ENCODE measurements around the gene ARL15. TPM values are rescaled to one million over a fixed set of nuclear protein-coding genes. Genes with fewer than 3 reads are reported as not detected.

Gene ARL15
- total RNA-seq, 1 donor from 2014 or later = 14.0 TPM

GRCh38 chr5:53948598-53948997, 361.8 kb downstream of the ARL15 start:
- Mint-ChIP-seq H3K9me3 (ENCODE audit: low read depth) (peaks cover 6% of the 10 kb centered on the region), H3K36me3 (ENCODE audit: low read depth) (peaks cover 8% of the 10 kb centered on the region), H3K27me3 (ENCODE audit: low read depth) (no peaks in the 10 kb centered on the region), H3K4me1 (ENCODE audit: low read depth) (no peaks in the 10 kb centered on the region), H3K27ac (ENCODE audit: unreplicated experiment) (no peak overlapping the region), H3K4me3 (ENCODE audit: unreplicated experiment) (no peak overlapping the region)
- TF ChIP-seq, protein P1, sequence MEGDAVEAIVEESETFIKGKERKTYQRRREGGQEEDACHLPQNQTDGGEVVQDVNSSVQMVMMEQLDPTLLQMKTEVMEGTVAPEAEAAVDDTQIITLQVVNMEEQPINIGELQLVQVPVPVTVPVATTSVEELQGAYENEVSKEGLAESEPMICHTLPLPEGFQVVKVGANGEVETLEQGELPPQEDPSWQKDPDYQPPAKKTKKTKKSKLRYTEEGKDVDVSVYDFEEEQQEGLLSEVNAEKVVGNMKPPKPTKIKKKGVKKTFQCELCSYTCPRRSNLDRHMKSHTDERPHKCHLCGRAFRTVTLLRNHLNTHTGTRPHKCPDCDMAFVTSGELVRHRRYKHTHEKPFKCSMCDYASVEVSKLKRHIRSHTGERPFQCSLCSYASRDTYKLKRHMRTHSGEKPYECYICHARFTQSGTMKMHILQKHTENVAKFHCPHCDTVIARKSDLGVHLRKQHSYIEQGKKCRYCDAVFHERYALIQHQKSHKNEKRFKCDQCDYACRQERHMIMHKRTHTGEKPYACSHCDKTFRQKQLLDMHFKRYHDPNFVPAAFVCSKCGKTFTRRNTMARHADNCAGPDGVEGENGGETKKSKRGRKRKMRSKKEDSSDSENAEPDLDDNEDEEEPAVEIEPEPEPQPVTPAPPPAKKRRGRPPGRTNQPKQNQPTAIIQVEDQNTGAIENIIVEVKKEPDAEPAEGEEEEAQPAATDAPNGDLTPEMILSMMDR (IDR thresholded peaks at IDR 0.05) = no peak
- no peak for DNase-seq (ENCODE audit: low spot score)

DNA sequence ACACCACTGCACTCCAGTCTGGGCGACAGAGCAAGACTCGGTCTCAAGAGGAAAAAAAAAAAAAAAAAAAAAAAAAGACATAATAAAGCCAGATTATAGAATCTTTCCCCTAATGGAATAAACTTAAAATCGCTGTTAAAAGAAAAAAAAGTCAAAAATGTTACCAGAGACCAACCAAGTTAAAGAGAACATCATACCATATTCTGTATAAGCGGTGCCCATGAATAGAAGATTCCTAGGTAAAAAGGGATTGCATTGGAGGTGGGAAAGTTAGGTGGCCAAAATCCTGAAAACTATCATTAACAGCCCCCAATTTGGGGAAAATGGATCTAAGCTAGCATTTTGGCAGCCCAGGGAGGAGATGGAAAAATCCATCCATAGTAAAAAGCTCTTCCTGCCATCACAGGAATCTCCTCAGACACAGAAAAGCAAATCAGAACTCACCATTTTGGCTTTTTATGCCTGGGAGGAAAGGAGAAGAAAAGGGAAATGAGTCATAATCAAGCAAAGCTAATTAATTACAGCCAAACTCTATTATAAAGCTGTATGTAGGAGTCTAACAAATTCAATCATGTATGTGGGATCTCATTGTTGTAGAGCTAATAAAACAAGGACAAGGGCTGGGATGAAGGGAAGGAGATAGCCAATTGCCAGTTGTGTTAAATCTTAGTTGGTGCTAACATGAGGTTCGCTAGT, 363.8 kb downstream of the ARL15 start:
- Mint-ChIP-seq H3K36me3 (ENCODE audit: low read depth) (peaks cover 9% of the 10 kb centered on the region), H3K27me3 (ENCODE audit: low read depth) (no peaks in the 10 kb centered on the region), H3K27ac (ENCODE audit: unreplicated experiment) (no peak overlapping the region), H3K9me3 (ENCODE audit: low read depth) (peaks cover 6% of the 10 kb centered on the region), H3K4me3 (ENCODE audit: unreplicated experiment) (no peak overlapping the region), H3K4me1 (ENCODE audit: low read depth) (no peaks in the 10 kb centered on the region)
- TF ChIP-seq, protein P1 (IDR thresholded peaks at IDR 0.05) = no peak
- DNase-seq (ENCODE audit: low spot score) = no peak

- Mint-ChIP-seq H3K27me3 (ENCODE audit: low read depth) (no peaks in the 10 kb centered on the region), H3K4me3 (ENCODE audit: unreplicated experiment) (no peak overlapping the region), H3K36me3 (ENCODE audit: low read depth) (peaks cover 9% of the 10 kb centered on the region), H3K4me1 (ENCODE audit: low read depth) (no peaks in the 10 kb centered on the region), H3K9me3 (ENCODE audit: low read depth) (peaks cover 6% of the 10 kb centered on the region), H3K27ac (ENCODE audit: unreplicated experiment) (no peak overlapping the region)
- no peak for DNase-seq (ENCODE audit: low spot score)
- TF ChIP-seq, protein P1 (IDR thresholded peaks at IDR 0.05) = no peak
Observed at GRCh38 chr5:53944981-53945380, 365.4 kb downstream of the ARL15 start.

- Mint-ChIP-seq H3K27me3 (ENCODE audit: low read depth) (no peaks in the 10 kb centered on the region), H3K9me3 (ENCODE audit: low read depth) (peaks cover 6% of the 10 kb centered on the region), H3K4me1 (ENCODE audit: low read depth) (no peaks in the 10 kb centered on the region), H3K27ac (ENCODE audit: unreplicated experiment) (no peak overlapping the region), H3K4me3 (ENCODE audit: unreplicated experiment) (no peak overlapping the region), H3K36me3 (ENCODE audit: low read depth) (peaks cover 9% of the 10 kb centered on the region)
- TF ChIP-seq, protein P1 (IDR thresholded peaks at IDR 0.05) = no peak
- no peak for DNase-seq (ENCODE audit: low spot score)
Observed at GRCh38 chr5:53943938-53944337, 366.4 kb downstream of the ARL15 start.

- TF ChIP-seq, protein P1 (IDR thresholded peaks at IDR 0.05) = no peak
- Mint-ChIP-seq H3K4me1 (ENCODE audit: low read depth) (no peaks in the 10 kb centered on the region), H3K36me3 (ENCODE audit: low read depth) (peaks cover 12% of the 10 kb centered on the region), H3K9me3 (ENCODE audit: low read depth) (peaks cover 6% of the 10 kb centered on the region), H3K4me3 (ENCODE audit: unreplicated experiment) (no peak overlapping the region), H3K27me3 (ENCODE audit: low read depth) (no peaks in the 10 kb centered on the region), H3K27ac (ENCODE audit: unreplicated experiment) (no peak overlapping the region)
- DNase-seq (ENCODE audit: low spot score) = no peak
Observed at GRCh38 chr5:53942724-53943123, 367.6 kb downstream of the ARL15 start.

Measured in chondrocyte (in vitro differentiated cells).